MV-4-11 (cell line): ENCODE measurements around the gene TMEM242.

ENCODE experiments used
- DNase-seq: peaks from one replicate; lab custom pipeline; 2025; lab: John Stamatoyannopoulos, UW

Gene TMEM242

GRCh38 chr6:157270308-157270707, 53.0 kb downstream of the TMEM242 start:
- no peak for DNase-seq

GRCh38 chr6:157269261-157269794, 54.0 kb downstream of the TMEM242 start:
- no peak for DNase-seq

DNA sequence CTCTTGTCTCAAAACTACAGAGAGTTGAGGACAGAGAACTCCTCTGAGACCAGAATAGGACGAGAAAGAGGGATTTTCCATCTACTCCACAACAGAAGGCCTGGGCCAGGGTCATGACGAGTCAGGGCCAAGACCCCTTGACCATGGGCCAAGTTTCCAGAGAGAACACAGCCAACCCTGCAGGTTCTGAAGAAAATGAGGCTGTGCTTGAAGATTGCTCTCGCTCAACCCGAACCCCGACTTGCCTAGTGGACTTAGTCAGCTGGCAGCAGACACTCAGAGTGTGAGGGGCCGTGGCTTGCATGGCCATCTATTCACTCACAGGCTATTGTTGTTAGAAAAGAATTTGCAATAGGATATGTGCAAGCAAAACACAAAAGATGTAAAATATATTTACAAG, 54.5 kb downstream of the TMEM242 start:
- DNase-seq = no peak

DNA sequence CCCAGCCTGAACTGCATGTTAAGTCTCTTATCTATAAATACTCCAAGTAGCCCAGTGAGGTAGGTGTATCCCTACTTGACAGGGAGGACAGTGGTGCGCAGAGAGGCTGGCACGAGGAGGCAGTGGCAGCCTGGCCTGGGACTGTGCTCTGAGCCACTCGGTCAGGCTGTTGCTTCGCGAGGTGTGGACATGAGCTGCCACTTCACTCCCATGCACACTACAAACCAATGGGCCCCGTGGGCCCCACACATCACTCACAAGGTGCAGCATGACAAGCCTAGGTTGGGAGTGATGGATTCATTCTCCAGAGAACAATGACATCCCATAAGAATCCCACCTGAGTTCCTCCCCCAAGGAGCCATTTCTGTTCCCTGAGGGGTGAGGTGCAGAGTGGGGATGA, 54.9 kb downstream of the TMEM242 start:
- DNase-seq = no peak

DNA sequence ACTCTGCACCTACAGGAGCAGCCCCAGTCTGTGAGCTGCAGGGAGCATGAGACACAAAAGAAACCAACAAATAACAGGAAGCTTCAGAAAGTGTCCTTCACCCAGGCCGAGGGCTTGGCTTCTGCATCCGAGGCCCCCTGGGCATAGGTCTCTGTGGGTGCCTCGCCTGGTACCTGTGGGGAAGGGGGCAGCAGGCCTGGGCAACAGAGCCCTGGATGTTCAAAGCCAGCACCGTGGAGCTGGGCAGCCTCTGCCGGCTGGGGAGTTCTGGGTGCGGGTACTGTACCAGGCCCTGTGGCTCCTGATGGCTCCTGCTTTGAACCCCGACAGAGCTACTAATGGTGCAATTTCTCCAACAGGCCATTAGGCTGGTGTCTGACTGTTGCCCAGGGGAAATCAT, 55.7 kb downstream of the TMEM242 start:
- no peak for DNase-seq

DNA sequence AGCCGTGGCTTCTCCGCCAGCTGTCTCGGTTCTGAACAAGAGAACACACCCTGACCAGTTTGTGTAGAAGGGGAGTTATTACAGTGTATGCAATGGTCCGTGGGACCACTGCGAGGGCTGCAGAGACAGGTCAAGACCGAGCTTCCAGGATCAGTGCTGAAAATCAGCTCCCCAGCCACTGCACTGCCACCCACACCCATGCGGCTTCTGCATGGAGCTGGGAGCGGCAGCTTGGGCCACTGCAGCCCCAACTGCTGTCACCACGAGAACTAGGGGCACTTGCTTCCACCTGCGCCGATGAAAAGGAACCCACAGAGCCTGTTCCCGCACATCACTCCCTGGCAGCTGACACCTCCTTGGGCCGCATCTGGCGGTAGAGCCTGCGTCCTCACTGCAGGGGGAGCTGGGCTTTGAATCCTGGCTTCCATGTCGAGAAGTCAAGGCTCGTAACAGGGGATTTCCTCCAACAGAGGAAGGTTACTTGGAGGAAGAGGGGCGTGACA, 56.2 kb downstream of the TMEM242 start:
- DNase-seq = no peak

- DNase-seq = no peak
These were observed 56.8 kb downstream of the TMEM242 start for GRCh38 chr6:157266274-157267101.

DNA sequence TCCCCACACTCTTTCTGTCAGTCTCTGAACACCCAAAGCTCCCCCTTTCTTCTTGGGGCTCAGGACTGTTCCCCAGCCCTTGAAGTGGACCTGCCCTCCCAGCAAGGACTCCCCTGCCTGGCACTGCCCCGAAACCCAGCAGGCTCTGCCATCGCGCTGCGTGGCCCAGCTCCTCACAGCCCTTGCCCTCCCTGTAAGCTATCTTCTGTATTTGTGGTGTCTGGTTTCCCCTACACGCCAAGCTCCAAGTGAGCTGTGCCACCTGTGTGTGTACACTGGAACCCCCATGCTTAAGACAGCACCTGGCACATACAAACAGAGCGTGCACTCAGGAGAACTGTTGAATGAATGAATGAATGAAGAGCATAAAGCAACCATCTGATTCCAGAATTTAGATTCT, 57.7 kb downstream of the TMEM242 start:
- no peak for DNase-seq

- no peak for DNase-seq
These were observed 58.1 kb downstream of the TMEM242 start for GRCh38 chr6:157265186-157265585.

GRCh38 chr6:157264701-157265100, 58.6 kb downstream of the TMEM242 start:
- DNase-seq = no peak

- DNase-seq = no peak
These were observed 59.4 kb downstream of the TMEM242 start for GRCh38 chr6:157263881-157264397.

- DNase-seq = no peak
These were observed 60.2 kb downstream of the TMEM242 start for GRCh38 chr6:157263146-157263545.

GRCh38 chr6:157261606-157262005, 61.7 kb downstream of the TMEM242 start:
- DNase-seq = no peak

- DNase-seq = no peak
These were observed 62.4 kb downstream of the TMEM242 start for GRCh38 chr6:157260735-157261410.

DNA sequence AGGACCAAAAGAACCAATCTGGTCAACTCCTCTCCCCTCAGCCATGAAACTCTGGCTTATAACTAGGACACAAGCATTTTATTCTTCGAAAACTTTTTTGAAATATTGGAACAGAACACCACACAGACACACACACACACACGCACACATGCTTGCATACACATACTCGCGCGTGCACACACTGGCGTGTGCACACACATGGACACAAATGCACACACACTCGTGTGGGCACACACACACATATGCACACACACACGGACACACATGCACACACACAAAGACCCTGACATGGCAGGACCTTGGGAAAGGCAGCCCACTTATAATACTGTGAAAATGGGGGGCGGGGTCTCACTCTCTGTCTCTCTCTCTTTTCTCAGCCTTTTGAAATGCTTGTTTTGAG, 63.9 kb downstream of the TMEM242 start:
- DNase-seq = no peak

DNA sequence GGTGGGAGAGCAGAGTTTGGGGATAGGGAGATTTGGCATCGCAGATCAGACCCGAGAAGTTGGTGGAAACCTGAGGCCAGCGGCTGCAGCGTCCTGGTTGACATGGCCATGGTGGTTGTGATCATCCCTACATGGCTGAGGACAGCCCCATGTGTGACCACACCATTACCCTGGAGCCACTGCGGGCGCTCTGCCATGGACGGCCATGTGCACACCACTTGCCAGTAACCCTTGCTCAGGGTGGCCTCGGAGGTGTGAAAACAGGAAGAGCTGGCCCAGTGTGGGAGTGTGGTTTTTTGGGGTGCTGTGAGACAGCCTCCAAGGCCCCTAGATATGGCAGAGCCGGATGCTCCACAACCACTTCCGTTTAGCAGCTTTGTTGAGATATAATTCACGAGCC, 64.4 kb downstream of the TMEM242 start:
- peak; percentile 33 for DNase-seq

GRCh38 chr6:157255079-157255478, 68.2 kb downstream of the TMEM242 start:
- DNase-seq = no peak

- no peak for DNase-seq
These were observed 68.8 kb downstream of the TMEM242 start for GRCh38 chr6:157254538-157254937.

DNA sequence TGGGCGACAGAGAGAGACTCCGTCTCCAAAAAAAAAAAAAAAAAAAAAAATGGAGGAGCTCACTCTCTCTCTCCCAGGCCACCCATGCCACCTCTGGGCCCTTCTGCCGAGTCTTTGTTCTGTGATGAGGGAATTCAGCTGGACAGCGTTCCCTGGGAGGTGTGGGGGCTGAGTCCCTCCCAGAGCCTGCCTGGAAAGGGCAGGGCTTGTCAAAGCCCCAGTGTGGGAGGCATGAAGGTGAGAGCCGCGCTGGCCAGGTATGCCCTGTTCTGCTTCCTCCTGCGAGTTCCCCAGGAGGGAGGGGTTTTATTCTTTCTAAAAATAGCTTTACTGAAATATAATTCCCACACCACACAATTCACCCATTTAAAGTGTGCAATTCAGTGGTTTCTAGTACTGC, 69.6 kb downstream of the TMEM242 start:
- DNase-seq = no peak

DNA sequence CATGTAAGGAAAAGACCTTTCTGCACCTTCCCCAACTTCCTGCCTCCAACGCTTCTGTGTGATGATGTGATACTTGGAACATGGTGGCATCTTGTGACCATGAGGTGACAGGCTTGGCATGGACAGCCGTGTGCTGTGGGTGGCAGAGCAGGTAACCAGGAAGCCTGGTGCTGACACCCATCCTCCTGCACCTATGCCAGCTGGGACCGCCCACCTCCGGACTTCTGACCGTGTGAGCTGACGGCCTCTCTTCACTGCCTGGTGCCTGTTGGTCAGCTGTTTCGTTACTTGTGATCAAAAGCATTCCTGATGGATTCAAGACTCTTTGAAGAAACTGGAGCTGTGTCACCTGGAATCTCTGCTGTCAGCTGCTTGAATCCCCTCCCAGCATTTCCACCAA, 70.3 kb downstream of the TMEM242 start:
- no peak for DNase-seq

- no peak for DNase-seq
These were observed 71.6 kb downstream of the TMEM242 start for GRCh38 chr6:157251586-157252247.

- no peak for DNase-seq
These were observed 73.5 kb downstream of the TMEM242 start for GRCh38 chr6:157249826-157250225.
